CD4-positive, CD25-positive, alpha-beta regulatory T cell (primary cell): ENCODE results near the gene HEATR5B. TPM values are rescaled to one million over a fixed set of nuclear protein-coding genes. Genes with fewer than 3 reads are reported as not detected.
A peak's percentile ranks its signal among the peaks of the same experiment; 100 is the strongest.

ENCODE experiments used
- ATAC-seq, 2 donors: fragments of 150-1000 bp; cut with Tn5 transposase; one replicate each; pipeline ENCODE4 v1.10.0; 2021; ENCODE audit warnings: low read depth in 2 of 2, moderate number of reproducible peaks in 2 of 2, moderate library complexity in 1 of 2
- DNase-seq, 3 donors: peaks; one replicate each; pipeline versions ENCODE4 v3.0.0 to v3.0.0-alpha.2; 2012 to 2022; ENCODE audit warnings: mixed read lengths in 1 of 3
- H3K27ac ChIP-seq: one replicate; pipeline ENCODE4 v1.7.0; 2013; ENCODE audit warnings: mild to moderate bottlenecking, low read length; ENCODE audit not compliant: insufficient read depth, poor library complexity, severe bottlenecking
- H3K27me3 ChIP-seq: one replicate; pipeline ENCODE4 v1.7.0; 2013; ENCODE audit warnings: low read length; ENCODE audit not compliant: control insufficient read depth, insufficient read depth
- H3K36me3 ChIP-seq: one replicate; pipeline ENCODE4 v1.7.0; 2013; ENCODE audit warnings: mild to moderate bottlenecking, low read length, moderate library complexity; ENCODE audit not compliant: control insufficient read depth, insufficient read depth
- H3K4me1 ChIP-seq: 2 replicates; pipeline ENCODE4 v1.7.0; 2013; ENCODE audit warnings: mild to moderate bottlenecking, low read length; ENCODE audit not compliant: insufficient read depth, control insufficient read depth, poor library complexity, severe bottlenecking
- H3K4me3 ChIP-seq: one replicate; pipeline ENCODE4 v1.7.0; 2013; ENCODE audit warnings: low read depth, mild to moderate bottlenecking, low read length, moderate library complexity
- H3K9me3 ChIP-seq, 2 experiments: 1 replicate in 1 of 2; 2 replicates in 1 of 2; pipeline ENCODE4 v1.7.0; 2013; ENCODE audit warnings: low read length in 2 of 2, mild to moderate bottlenecking in 1 of 2, moderate library complexity in 1 of 2; ENCODE audit not compliant: control insufficient read depth in 2 of 2
- H3K27ac Mint-ChIP-seq, 3 donors: one replicate each; pipeline ENCODE4 v1.8.0; 2020 to 2022; ENCODE audit warnings: mild to moderate bottlenecking in 3 of 3, mixed read lengths in 3 of 3, moderate library complexity in 2 of 3
- H3K27me3 Mint-ChIP-seq: one replicate; pipeline ENCODE4 v1.8.0; 2022; ENCODE audit warnings: mild to moderate bottlenecking, mixed read lengths
- H3K36me3 Mint-ChIP-seq: one replicate; pipeline ENCODE4 v1.8.0; 2020; ENCODE audit warnings: mixed read lengths
- H3K4me1 Mint-ChIP-seq, 4 donors: one replicate each; pipeline ENCODE4 v1.8.0; 2020 to 2022; ENCODE audit warnings: mixed read lengths in 4 of 4, mild to moderate bottlenecking in 1 of 4
- H3K4me3 Mint-ChIP-seq, 4 donors: one replicate each; pipeline ENCODE4 v1.8.0; 2020 to 2022; ENCODE audit warnings: mild to moderate bottlenecking in 4 of 4, mixed read lengths in 4 of 4, moderate library complexity in 3 of 4
- H3K9me3 Mint-ChIP-seq, 7 donors: one replicate each; pipeline ENCODE4 v1.8.0; 2020 to 2022; ENCODE audit warnings: mixed read lengths in 7 of 7, mild to moderate bottlenecking in 3 of 7, moderate library complexity in 2 of 7
- polyA plus RNA-seq, 4 donors: library from polyadenylated mRNA; unstranded; fragments of 300-500 nt; fragmentation: Illumina TruSeq; gene quantifications; one replicate each; pipeline ENCODE4 v1.2.3, GENCODE V29; 2021
- total RNA-seq: library from RNA; stranded (reverse); gene quantifications from one replicate; pipeline ENCODE4 v1.2.3, GENCODE V29; 2022

HEATR5B gene
- total and polyA plus RNA-seq, 5 donors from 2014 or later, result 7.4 to 49.1 (median 10.0) TPM

DNA sequence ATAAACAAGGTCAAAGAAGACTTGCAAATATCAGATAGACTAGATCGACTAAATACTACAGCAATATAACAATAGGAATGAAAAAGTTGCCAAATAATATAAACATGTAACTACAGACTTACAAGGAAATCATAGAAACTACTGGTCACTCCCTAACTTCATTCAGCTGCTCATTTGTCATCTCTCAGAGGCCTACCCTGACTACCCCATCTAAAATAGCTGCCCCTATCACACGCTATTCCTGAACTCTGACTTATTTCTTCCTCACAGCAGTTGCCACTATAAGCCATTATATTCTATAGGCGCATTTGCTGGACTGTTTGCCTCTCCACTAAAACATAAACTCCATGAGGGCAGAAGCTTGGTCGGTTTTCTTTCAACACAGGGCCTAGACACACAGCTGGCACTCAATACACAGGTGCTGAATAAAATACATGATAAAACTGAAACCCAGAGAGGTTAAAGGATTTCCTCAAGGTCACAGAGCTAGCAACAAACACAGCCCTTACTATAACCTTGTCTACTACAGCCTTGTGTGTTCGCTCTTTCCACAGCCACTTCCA is 119.6 kb downstream of the HEATR5B start:
- H3K4me1 Mint-ChIP-seq, result peaks cover 41 to 76% (median 54%) of the 10 kb centered on the region in 4 donors

DNA sequence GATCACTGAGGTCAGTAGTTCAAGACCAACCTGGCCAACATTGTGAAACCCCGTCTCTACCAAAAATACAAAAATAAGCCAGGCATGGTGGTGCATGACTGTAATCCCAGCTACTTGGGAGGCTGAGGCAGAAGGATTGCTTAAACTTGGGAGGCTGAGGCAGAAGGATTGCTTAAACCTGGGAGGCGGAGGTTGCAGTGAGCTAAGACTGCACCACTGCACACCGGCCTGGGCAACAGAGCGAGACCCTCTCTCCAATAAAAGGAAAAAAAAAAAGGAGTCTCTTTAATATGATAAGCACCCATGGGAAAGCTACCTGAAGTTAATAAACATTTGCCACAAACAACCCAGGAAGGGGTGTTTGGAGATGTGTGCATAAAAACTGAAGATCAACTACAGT is 120.4 kb downstream of the HEATR5B start:
- H3K27ac Mint-ChIP-seq, result no peak overlapping the region
- peaks cover 23% of the 10 kb centered on the region for H3K36me3 Mint-ChIP-seq
- peaks cover 11% of the 10 kb centered on the region for H3K27me3 Mint-ChIP-seq
- no peak for ATAC-seq
- Histone ChIP-seq H3K27me3 (no peaks in the 10 kb centered on the region), H3K27ac (no peak overlapping the region), H3K36me3 (peaks cover 4% of the 10 kb centered on the region), H3K9me3 (no peaks in the 10 kb centered on the region), H3K4me3 (no peak overlapping the region), H3K4me1 (peaks cover 37% of the 10 kb centered on the region)
- DNase-seq, result no peak
- H3K4me3 Mint-ChIP-seq, result peak overlapping the region; percentile 16 to 99 (median 50)
- peaks cover 44 to 83% (median 61%) of the 10 kb centered on the region in 4 donors for H3K4me1 Mint-ChIP-seq
- peaks cover 0 to 2% (median 0%) of the 10 kb centered on the region in 7 donors for H3K9me3 Mint-ChIP-seq

More for the DNA sequence above, 119.6 kb downstream of the HEATR5B start:
- peaks cover 37% of the 10 kb centered on the region for H3K4me1 ChIP-seq
- H3K27me3 ChIP-seq, result no peaks in the 10 kb centered on the region
- peak overlapping the region; percentile 85 for H3K4me3 ChIP-seq
- Mint-ChIP-seq H3K36me3 (peaks cover 23% of the 10 kb centered on the region), H3K9me3 (peaks cover 0 to 2% (median 0%) of the 10 kb centered on the region in 7 donors), H3K4me3 (peak overlapping the region; percentile 98 to 99 (median 99)), H3K27me3 (peaks cover 11% of the 10 kb centered on the region), H3K27ac (peak overlapping the region in 2 of 3 donors; percentile 3 to 89)
- H3K9me3 ChIP-seq, result no peaks in the 10 kb centered on the region
- ATAC-seq (no peak), DNase-seq (peak in 1 of 3 donors; percentile 26)
- H3K27ac ChIP-seq, result no peak overlapping the region
- H3K36me3 ChIP-seq, result peaks cover 4% of the 10 kb centered on the region

DNA sequence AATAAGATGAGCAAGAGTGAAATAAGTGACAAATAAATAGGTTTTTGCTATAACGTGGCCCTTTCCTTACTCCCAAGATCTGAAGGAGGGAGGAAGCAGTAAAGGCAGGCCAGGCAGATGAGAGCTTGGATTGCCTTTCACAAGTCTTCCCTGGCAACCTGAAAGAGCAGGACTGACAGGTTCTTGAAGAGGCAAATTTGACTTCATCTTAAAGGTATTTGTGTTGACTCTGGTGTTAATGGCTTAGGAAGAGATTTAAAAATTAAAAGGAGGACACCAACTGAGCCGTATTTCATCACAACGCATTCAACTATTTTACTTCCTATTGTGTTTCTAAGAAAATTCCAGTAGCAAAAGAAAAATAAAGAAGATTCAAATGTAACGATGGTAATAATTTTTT is 121.1 kb downstream of the HEATR5B start:
- Histone ChIP-seq H3K4me3 (no peak overlapping the region), H3K9me3 (no peaks in the 10 kb centered on the region), H3K27me3 (no peaks in the 10 kb centered on the region), H3K27ac (no peak overlapping the region), H3K36me3 (peaks cover 4% of the 10 kb centered on the region), H3K4me1 (peaks cover 37% of the 10 kb centered on the region)
- ATAC-seq, result no peak
- Mint-ChIP-seq H3K9me3 (peaks cover 0 to 2% (median 0%) of the 10 kb centered on the region in 7 donors), H3K27ac (no peak overlapping the region), H3K36me3 (peaks cover 29% of the 10 kb centered on the region), H3K4me3 (peak overlapping the region in 2 of 4 donors; percentile 40 to 76), H3K27me3 (peaks cover 11% of the 10 kb centered on the region), H3K4me1 (peaks cover 49 to 86% (median 64%) of the 10 kb centered on the region in 4 donors)
- DNase-seq, result no peak

DNA sequence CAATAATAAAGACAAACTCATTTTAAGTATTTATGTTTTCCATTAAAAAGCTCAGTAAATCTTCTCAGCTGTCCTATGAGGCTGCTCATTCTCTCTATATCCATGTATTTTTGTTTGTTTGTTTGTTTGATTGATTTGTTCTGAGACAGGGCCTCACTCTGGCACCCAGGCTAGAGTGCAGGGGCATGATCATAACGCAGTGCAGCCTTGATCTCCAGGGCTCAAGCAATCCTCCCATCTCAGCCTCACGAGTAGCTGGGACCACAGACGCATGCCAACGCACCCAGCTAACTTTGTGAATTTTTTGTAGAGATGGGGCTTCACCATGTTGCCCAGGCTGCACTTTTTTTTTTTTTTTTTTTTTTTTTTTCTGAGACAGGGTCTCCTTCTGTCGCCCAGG is 123.4 kb downstream of the HEATR5B start:
- no peaks in the 10 kb centered on the region for H3K27me3 Mint-ChIP-seq
- peak overlapping the region in 2 of 4 donors; percentile 33 to 40 for H3K4me3 Mint-ChIP-seq
- Histone ChIP-seq H3K27ac (no peak overlapping the region), H3K4me3 (no peak overlapping the region), H3K36me3 (peaks cover 4% of the 10 kb centered on the region), H3K9me3 (no peaks in the 10 kb centered on the region), H3K4me1 (peaks cover 26% of the 10 kb centered on the region), H3K27me3 (no peaks in the 10 kb centered on the region)
- H3K4me1 Mint-ChIP-seq, result peaks cover 43 to 85% (median 62%) of the 10 kb centered on the region in 4 donors
- peak overlapping the region in 1 of 3 donors; percentile 14 for H3K27ac Mint-ChIP-seq
- no peaks in the 10 kb centered on the region for H3K9me3 Mint-ChIP-seq
- no peak for DNase-seq
- peaks cover 31% of the 10 kb centered on the region for H3K36me3 Mint-ChIP-seq
- no peak for ATAC-seq

GRCh38 chr2:36960005-36960675 is 124.0 kb downstream of the HEATR5B start:
- Mint-ChIP-seq H3K36me3 (peaks cover 34% of the 10 kb centered on the region), H3K4me1 (peaks cover 43 to 85% (median 63%) of the 10 kb centered on the region in 4 donors), H3K9me3 (no peaks in the 10 kb centered on the region), H3K4me3 (peak overlapping the region in 1 of 4 donors; percentile 33), H3K27ac (peak overlapping the region in 1 of 3 donors; percentile 34), H3K27me3 (no peaks in the 10 kb centered on the region)
- Histone ChIP-seq H3K27ac (no peak overlapping the region), H3K36me3 (peaks cover 4% of the 10 kb centered on the region), H3K4me1 (peaks cover 20% of the 10 kb centered on the region), H3K9me3 (no peaks in the 10 kb centered on the region), H3K4me3 (no peak overlapping the region), H3K27me3 (no peaks in the 10 kb centered on the region)
- ATAC-seq (no peak), DNase-seq (no peak)

DNA sequence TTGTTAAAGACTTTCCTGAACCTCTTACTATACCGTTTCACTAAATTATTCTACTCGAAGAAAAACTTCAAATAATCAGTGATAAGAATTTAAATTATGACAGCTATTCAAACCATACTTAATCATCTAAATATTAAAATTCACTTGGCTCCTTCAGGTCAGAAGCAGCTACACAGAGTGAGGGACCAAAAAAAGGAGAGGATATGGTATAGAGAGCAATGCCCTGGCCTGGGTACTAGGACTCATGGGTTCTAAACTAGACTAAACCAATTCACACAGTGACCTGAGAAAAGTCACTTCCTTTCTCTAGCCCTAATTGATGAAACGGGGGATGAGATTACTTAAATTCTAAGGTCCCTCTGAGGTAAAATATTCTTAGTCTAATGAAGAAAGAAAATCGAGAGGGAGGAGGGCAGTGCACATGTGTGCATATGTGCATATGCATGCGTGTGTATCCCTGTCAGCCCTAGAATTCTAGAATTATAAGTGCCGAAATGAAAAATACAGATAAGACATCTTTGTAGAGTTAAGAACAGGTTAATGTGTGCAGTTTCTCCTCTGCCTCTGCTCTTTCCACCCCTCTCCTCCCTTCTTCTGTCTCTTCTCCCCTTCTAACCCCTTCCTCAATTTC is 129.1 kb downstream of the HEATR5B start:
- ATAC-seq (no peak), DNase-seq (no peak)
- peaks cover 16% of the 10 kb centered on the region for H3K36me3 Mint-ChIP-seq
- no peak overlapping the region for H3K4me3 Mint-ChIP-seq
- H3K4me3 ChIP-seq, result no peak overlapping the region
- peaks cover 2% of the 10 kb centered on the region for H3K36me3 ChIP-seq
- no peaks in the 10 kb centered on the region for H3K27me3 ChIP-seq
- no peaks in the 10 kb centered on the region for H3K9me3 ChIP-seq
- H3K27ac Mint-ChIP-seq, result peak overlapping the region; percentile 6 to 70 (median 10)
- no peak overlapping the region for H3K27ac ChIP-seq
- H3K4me1 Mint-ChIP-seq, result peaks cover 27 to 75% (median 52%) of the 10 kb centered on the region in 4 donors
- no peaks in the 10 kb centered on the region for H3K9me3 Mint-ChIP-seq
- no peaks in the 10 kb centered on the region for H3K4me1 ChIP-seq
- H3K27me3 Mint-ChIP-seq, result no peaks in the 10 kb centered on the region

GRCh38 chr2:36952748-36953197 is 131.4 kb downstream of the HEATR5B start:
- Mint-ChIP-seq H3K36me3 (peaks cover 13% of the 10 kb centered on the region), H3K27ac (peak overlapping the region in 1 of 3 donors; percentile 13)
- no peaks in the 10 kb centered on the region for H3K9me3 ChIP-seq

More at GRCh38 chr2:36952748-36953197, 131.4 kb downstream of the HEATR5B start:
- Histone ChIP-seq H3K27me3 (no peaks in the 10 kb centered on the region), H3K36me3 (peaks cover 2% of the 10 kb centered on the region), H3K4me1 (no peaks in the 10 kb centered on the region), H3K27ac (no peak overlapping the region), H3K4me3 (no peak overlapping the region)
- no peak overlapping the region for H3K4me3 Mint-ChIP-seq
- no peak for DNase-seq
- H3K4me1 Mint-ChIP-seq, result peaks cover 30 to 70% (median 43%) of the 10 kb centered on the region in 4 donors
- no peaks in the 10 kb centered on the region for H3K27me3 Mint-ChIP-seq
- H3K9me3 Mint-ChIP-seq, result no peaks in the 10 kb centered on the region
- no peak for ATAC-seq
